ENCODE results near the gene MYO1A.

MYO1A gene

DNA sequence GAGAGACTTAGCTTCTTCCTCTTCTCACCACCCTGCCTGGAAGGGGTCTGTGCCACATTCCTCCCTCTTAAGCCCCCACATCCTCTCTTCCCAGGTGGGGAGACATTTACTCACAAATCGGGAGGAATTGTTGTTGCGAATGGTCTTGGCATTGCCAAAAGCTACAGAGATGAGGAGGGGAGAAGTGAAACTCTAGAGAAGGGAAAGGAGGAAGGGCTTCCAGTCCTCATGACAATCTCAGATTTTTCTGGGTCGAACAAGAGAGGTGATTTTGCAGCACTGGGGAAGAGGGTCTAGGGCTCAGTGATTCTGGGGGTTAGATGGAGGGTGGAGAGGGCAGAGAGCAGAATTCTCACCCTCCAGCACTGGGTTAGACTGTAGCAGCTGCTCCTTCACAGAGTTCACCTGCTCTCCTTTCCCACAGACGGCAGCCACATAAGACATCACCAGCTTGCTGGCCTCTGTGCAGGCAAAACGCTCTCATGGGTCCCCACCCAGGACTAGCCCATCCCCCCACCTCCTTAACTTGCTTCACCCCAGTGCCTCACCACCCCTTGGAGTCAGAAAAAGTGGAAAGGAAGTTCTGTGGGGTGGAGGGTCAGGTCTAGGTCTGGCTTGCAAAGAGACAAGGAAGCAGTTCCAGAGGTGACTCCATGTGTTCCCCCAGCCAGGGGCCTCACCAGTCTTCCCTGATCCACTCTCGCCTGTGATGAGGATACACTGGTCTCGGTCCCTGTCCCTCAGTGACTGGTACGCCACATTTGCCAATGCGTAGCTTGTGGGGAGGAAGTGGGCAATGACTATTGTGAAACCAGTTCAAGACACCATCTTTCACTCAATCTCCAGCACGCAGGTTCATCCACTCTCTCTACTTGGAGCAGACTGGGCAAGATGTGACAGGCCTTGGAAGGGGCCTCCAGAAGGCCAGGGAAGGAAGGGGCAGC is 2.7 kb downstream of the MYO1A start:
- Histone ChIP-seq H3K9me3 (ENCODE audit: control insufficient read depth, insufficient read depth, low read length) (no peaks in the 10 kb centered on the region), H3K9ac (ENCODE audit: low read depth, low read length) (no peak overlapping the region), H3K36me3 (ENCODE audit: insufficient read depth, low read length) (no peaks in the 10 kb centered on the region), H3K4me1 (ENCODE audit: insufficient read depth, low read length) (no peaks in the 10 kb centered on the region)

DNA sequence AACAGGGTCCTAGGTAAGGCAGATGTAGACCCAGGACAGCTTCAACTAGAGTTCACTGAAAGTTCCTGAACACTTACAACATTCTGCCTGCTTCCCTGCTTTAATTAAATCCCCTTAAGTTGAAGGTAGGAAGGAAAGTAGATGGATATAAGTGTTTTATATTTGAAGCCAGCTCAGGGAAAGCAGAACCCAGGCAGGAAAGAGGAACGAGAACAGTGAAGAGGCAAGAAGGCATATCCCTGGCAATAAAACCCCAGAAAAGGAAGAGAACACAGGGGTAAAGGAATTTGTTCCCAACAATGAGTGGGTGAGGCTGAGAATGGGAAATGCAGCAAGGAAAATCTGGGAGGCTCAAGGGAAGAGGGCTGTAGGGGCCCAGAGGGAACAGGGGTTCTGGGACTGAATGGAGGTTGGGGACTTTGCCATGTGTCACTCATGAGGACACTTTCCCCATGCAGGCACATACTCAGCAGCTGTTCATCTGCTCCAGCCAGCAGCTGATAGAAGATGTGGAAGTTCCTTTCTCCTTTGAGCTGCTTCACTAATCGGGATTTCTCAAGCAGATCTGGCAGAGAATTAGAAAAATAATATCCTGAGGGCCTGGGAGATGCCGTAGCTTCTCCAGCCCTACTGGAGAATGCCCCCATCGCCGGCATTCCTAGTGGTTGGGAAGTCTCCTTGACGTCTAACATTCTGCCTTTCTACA is 3.7 kb downstream of the MYO1A start:
- Histone ChIP-seq H3K9ac (ENCODE audit: low read depth, low read length) (no peak overlapping the region), H3K4me1 (ENCODE audit: insufficient read depth, low read length) (no peaks in the 10 kb centered on the region), H3K36me3 (ENCODE audit: insufficient read depth, low read length) (no peaks in the 10 kb centered on the region), H3K9me3 (ENCODE audit: control insufficient read depth, insufficient read depth, low read length) (no peaks in the 10 kb centered on the region)

DNA sequence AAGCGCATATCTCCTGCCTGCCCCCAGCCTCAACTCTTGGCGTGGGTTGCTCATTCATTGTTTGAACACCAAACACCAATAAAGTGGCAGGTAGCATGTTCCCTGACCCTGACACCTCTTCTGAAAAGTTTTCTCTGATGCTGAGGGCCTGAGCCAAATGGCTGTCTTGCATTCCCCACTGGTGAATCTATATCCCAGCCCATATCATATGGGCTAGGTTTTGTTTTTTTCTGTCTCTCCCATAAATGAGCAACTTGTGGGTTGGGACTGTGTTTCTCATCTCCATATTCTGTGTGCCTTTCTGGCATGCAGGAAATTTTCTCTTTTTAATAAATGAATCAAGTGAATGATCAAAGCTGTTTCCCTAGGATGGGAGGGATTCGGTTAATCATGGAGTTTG is 5.0 kb downstream of the MYO1A start:
- H3K36me3 ChIP-seq (ENCODE audit: insufficient read depth, low read length) = no peaks in the 10 kb centered on the region
- H3K4me1 ChIP-seq (ENCODE audit: insufficient read depth, low read length) = no peaks in the 10 kb centered on the region
- no peaks in the 10 kb centered on the region for H3K9me3 ChIP-seq (ENCODE audit: control insufficient read depth, insufficient read depth, low read length)
- no peak overlapping the region for H3K9ac ChIP-seq (ENCODE audit: low read depth, low read length)

DNA sequence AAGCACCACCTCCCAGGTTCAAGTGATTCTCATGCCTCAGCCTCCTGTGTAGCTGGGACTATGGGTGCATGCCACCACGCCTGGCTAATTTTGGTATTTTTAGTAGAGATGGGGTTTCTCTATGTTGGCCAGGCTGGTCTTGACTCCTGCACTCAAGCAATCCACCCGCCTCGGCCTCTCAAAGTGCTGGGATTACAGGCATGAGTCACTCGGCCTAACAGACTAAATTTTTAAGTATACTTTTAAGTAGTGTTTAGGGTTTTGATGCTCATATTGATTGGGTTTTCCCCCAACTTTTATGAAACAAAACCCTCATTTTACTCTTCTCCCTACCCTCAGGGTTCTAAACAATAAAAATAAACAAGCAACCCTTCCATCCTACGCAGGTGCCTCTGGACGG is 5.5 kb downstream of the MYO1A start:
- H3K9me3 ChIP-seq (ENCODE audit: control insufficient read depth, insufficient read depth, low read length) = no peaks in the 10 kb centered on the region
- H3K36me3 ChIP-seq (ENCODE audit: insufficient read depth, low read length) = no peaks in the 10 kb centered on the region
- H3K4me1 ChIP-seq (ENCODE audit: insufficient read depth, low read length) = no peaks in the 10 kb centered on the region
- no peak overlapping the region for H3K9ac ChIP-seq (ENCODE audit: low read depth, low read length)

DNA sequence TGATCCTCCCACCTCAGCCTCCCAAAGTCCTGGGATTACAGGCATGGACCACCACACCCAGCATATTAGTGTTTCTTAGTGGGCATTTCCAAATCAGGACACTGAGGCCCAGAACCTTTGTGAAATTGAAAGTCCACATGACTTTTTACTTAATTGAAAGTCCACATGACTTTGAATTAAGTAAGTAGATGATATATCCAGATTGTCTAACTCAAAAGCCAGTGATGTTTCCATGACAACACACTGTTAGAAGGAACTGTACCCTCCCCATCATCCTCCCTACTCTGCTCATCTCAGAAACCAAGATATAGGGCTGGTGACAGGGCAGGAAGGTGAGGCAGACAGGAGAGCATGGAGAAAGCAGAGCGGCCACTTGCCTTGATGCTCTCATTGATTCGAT is 7.2 kb downstream of the MYO1A start:
- Histone ChIP-seq H3K9ac (ENCODE audit: low read depth, low read length) (no peak overlapping the region), H3K9me3 (ENCODE audit: control insufficient read depth, insufficient read depth, low read length) (no peaks in the 10 kb centered on the region), H3K4me1 (ENCODE audit: insufficient read depth, low read length) (no peaks in the 10 kb centered on the region), H3K36me3 (ENCODE audit: insufficient read depth, low read length) (no peaks in the 10 kb centered on the region)

DNA sequence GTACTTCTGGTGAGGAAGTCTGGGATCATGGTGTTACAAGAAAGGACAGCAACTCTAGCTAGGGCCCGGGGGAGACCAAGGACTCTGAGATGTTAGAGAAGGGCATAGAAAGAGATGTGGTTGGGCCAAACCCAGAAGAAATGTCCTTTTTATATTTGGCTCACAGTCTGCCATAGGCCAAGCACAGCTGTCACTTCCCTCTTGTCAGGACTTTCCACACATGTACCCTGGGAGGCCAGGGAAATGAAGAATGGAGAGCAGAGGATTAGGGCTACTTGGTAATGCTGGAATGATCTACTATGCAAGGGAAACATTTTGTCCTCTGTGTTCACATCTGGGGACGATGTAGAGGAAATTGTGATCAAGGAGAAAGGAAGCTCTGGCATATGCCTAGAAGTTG is 9.2 kb downstream of the MYO1A start:
- no peaks in the 10 kb centered on the region for H3K36me3 ChIP-seq (ENCODE audit: insufficient read depth, low read length)
- H3K4me1 ChIP-seq (ENCODE audit: insufficient read depth, low read length) = no peaks in the 10 kb centered on the region
- H3K9me3 ChIP-seq (ENCODE audit: control insufficient read depth, insufficient read depth, low read length) = no peaks in the 10 kb centered on the region
- no peak overlapping the region for H3K9ac ChIP-seq (ENCODE audit: low read depth, low read length)

DNA sequence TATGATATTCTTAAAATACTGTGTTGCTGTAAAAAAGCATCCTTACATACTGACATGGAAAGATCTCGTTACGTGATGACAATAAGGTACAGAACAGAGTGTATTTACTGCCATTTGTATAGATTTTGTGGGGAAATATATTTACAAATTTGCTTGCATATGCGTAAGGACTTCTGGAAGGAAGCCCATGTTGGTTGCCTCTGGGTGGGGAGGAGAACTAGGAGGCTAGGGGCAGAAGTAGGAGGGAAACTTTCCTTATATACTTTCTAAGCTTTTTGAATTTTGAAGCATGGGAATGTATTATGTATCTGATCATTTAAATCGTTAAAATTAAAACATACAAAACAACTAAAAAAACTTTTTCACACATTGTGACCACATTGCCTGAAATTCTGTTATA is 9.7 kb downstream of the MYO1A start:
- Histone ChIP-seq H3K4me1 (ENCODE audit: insufficient read depth, low read length) (no peaks in the 10 kb centered on the region), H3K9ac (ENCODE audit: low read depth, low read length) (no peak overlapping the region), H3K9me3 (ENCODE audit: control insufficient read depth, insufficient read depth, low read length) (no peaks in the 10 kb centered on the region), H3K36me3 (ENCODE audit: insufficient read depth, low read length) (no peaks in the 10 kb centered on the region)

DNA sequence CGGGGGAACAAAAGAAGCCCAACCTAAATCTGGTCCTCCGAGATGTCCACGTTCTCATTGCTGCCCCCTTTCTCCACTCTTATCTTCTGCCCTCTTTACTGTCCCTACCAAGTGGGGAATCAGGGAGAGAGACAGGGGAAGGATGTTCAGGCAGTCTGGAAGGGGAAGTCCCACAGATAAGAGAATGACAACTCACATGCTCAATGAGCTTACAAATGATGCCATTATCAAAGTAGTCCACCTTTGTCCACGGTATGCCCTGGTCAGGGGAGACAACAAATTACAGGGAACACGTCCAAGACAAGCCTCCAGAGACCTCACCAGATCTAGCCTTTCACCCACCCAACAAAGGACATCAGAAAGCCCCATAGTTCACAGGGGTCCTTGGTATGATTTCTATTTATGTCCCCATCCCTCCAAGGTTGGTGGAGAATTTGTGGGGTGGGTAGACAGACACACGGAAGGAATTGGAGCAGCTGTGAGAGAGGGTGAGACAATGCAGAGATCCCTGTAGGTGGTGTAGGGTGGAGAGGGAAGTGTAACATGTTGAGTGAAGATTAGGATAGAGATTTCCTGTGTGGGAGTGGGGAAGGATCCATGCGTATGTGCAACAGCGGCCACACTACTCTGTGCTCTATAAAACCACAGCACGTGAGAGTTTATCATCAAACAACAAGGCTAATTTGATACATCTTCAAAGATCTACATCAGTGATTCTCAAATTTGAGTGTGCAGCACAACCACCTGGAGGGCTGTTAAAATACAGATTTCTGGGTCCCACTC is 10.7 kb downstream of the MYO1A start:
- no peaks in the 10 kb centered on the region for H3K36me3 ChIP-seq (ENCODE audit: insufficient read depth, low read length)
- no peaks in the 10 kb centered on the region for H3K4me1 ChIP-seq (ENCODE audit: insufficient read depth, low read length)
- no peaks in the 10 kb centered on the region for H3K9me3 ChIP-seq (ENCODE audit: control insufficient read depth, insufficient read depth, low read length)
- H3K9ac ChIP-seq (ENCODE audit: low read depth, low read length) = no peak overlapping the region

DNA sequence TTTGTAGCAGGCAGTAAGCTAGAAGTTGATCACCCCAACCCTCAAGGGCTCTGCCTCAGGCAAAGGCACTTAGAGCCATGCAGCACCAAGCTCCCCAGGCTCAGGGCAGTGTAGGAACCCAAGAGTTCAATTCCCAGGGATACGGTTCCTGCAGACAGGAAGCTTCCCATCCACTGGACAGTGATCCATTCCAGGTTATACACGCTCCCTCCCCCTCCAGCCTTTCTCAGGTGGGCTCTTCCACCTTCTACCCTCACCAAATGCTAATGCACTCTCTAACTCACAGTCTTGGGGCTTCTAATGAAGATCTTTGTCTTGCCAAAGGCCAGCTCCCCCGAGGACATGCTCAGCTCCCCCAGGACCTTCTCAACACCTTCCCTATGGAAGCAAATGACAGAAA is 12.7 kb downstream of the MYO1A start:
- H3K9ac ChIP-seq (ENCODE audit: low read depth, low read length) = no peak overlapping the region
- no peaks in the 10 kb centered on the region for H3K9me3 ChIP-seq (ENCODE audit: control insufficient read depth, insufficient read depth, low read length)
- no peaks in the 10 kb centered on the region for H3K4me1 ChIP-seq (ENCODE audit: insufficient read depth, low read length)
- no peaks in the 10 kb centered on the region for H3K36me3 ChIP-seq (ENCODE audit: insufficient read depth, low read length)

DNA sequence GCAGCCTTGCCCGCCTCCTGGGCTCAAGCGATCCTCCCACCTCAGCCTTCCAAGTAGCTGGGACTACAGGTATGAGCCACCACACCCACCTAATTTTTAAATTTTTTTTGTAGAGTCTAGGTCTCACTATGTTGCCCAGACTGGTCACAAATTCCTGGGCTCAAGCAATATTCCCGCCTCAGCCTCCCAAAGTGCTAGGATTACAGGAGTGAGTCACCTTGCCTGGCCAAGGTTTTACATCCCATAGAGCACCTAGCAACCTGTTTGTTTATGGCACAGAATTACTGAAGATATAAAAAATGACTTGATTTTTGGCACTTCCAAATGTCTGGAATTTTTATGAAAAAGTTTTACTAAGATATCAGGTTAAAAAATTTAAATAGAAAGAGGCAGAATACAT is 16.5 kb downstream of the MYO1A start:
- no peaks in the 10 kb centered on the region for H3K36me3 ChIP-seq (ENCODE audit: insufficient read depth, low read length)
- no peaks in the 10 kb centered on the region for H3K9me3 ChIP-seq (ENCODE audit: control insufficient read depth, insufficient read depth, low read length)
- no peak overlapping the region for H3K9ac ChIP-seq (ENCODE audit: low read depth, low read length)
- H3K4me1 ChIP-seq (ENCODE audit: insufficient read depth, low read length) = peaks cover 12% of the 10 kb centered on the region

DNA sequence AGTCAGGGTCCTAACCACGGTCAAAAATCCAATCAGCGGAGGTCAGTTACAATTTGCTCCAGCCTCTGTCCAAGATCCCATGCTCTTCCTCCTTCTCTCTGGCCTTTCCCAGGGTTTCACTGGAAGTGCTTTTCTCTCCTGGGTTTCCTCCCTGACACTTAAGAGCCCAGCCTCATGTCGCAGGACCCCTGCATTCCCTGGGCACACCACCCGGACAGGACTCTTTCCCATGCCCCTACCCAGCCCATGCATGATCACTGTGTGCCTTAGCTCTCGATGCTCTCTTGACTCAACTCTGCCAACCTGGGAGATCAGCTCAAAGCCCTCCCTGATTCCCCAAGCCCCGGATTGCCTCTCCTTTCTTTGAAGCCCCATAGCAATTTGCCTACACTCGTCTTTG is 18.1 kb downstream of the MYO1A start:
- no peaks in the 10 kb centered on the region for H3K9me3 ChIP-seq (ENCODE audit: control insufficient read depth, insufficient read depth, low read length)
- H3K9ac ChIP-seq (ENCODE audit: low read depth, low read length) = no peak overlapping the region
- peaks cover 16% of the 10 kb centered on the region for H3K4me1 ChIP-seq (ENCODE audit: insufficient read depth, low read length)
- no peaks in the 10 kb centered on the region for H3K36me3 ChIP-seq (ENCODE audit: insufficient read depth, low read length)

DNA sequence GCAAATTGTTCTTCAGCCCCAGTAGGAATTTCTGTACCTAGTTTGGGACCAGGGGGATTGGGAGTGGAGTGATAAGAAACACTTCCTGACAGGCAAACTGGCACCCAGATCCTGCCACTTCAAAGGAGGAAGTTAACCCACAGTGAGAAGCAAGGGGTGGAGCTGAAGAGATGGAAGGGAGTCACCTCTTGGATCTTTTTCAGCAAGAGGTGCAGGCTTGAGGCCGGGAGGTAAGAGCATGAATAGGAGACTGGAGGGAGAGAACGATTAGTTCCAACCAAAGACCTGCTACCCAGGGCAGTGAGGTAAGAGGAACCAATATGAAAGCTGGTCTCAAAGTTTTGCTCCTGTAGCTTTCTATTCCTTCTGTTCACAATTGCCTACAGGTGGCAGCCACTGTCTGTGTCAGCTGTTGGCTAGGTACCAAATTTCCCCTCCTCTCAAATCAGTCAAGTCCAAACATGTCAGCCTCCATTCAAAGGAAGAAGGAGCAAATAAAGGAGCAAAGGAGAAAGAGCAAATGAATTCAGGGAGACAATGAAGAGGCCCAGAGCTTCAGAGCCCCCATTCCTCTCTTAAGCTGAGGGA is 18.7 kb downstream of the MYO1A start:
- peaks cover 17% of the 10 kb centered on the region for H3K4me1 ChIP-seq (ENCODE audit: insufficient read depth, low read length)
- no peaks in the 10 kb centered on the region for H3K9me3 ChIP-seq (ENCODE audit: control insufficient read depth, insufficient read depth, low read length)
- H3K9ac ChIP-seq (ENCODE audit: low read depth, low read length) = no peak overlapping the region
- no peaks in the 10 kb centered on the region for H3K36me3 ChIP-seq (ENCODE audit: insufficient read depth, low read length)

DNA sequence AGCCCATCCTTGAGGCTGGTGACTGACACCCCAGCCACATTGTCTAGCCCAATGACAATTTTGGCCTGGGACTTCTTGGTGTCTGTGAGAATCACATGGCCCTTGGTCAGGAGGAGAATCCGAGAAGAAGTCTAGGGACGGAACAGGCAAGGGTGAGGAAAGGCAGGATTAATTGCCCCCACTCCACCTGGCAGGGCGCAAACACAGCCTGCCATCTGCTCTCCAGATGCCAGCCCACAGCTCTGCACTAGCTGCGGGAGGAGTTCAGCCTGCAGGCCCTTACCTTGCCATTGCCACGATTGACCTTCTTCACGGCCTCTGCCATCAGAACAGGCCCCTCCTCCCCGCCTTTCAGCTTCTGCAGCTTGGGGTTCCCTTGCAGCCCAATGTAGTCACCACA is 20.5 kb downstream of the MYO1A start:
- Histone ChIP-seq H3K4me1 (ENCODE audit: insufficient read depth, low read length) (peaks cover 17% of the 10 kb centered on the region), H3K36me3 (ENCODE audit: insufficient read depth, low read length) (no peaks in the 10 kb centered on the region), H3K9ac (ENCODE audit: low read depth, low read length) (no peak overlapping the region), H3K9me3 (ENCODE audit: control insufficient read depth, insufficient read depth, low read length) (no peaks in the 10 kb centered on the region)

DNA sequence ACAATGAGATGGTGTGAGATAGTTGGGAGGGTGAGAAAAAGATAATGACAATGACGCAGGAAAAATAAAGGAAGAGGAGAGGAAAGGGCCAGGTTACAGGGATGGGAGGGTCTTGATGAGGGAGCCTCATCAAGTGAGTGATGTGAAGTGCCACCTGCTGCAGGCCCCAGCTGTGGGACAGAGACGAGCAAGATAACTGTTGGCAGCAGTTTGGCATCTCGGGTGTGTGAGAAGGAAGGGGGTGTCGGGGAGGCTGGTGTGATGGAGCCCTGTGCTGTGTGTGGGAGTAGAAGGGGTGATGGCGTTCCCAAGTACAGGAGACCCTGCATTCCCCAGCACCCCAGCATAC is 22.1 kb downstream of the MYO1A start:
- Histone ChIP-seq H3K36me3 (ENCODE audit: insufficient read depth, low read length) (no peaks in the 10 kb centered on the region), H3K4me1 (ENCODE audit: insufficient read depth, low read length) (peaks cover 17% of the 10 kb centered on the region), H3K9ac (ENCODE audit: low read depth, low read length) (no peak overlapping the region), H3K9me3 (ENCODE audit: control insufficient read depth, insufficient read depth, low read length) (no peaks in the 10 kb centered on the region)

Data from ES-I3 (cell line).